Raji (cell line): ENCODE data around the gene CCT5.

ENCODE experiments used
- POLR2A ChIP-seq: IDR thresholded peaks from 2 replicates; pipeline ENCODE4 v1.6.1; 2011; ENCODE audit warnings: low read depth, low read length, control low read depth; ENCODE audit not compliant: insufficient read depth

Gene CCT5

GRCh38 chr5:10279925-10280720 lies 30.0 kb downstream of the CCT5 start:
- no peak for TF ChIP-seq POLR2A

DNA sequence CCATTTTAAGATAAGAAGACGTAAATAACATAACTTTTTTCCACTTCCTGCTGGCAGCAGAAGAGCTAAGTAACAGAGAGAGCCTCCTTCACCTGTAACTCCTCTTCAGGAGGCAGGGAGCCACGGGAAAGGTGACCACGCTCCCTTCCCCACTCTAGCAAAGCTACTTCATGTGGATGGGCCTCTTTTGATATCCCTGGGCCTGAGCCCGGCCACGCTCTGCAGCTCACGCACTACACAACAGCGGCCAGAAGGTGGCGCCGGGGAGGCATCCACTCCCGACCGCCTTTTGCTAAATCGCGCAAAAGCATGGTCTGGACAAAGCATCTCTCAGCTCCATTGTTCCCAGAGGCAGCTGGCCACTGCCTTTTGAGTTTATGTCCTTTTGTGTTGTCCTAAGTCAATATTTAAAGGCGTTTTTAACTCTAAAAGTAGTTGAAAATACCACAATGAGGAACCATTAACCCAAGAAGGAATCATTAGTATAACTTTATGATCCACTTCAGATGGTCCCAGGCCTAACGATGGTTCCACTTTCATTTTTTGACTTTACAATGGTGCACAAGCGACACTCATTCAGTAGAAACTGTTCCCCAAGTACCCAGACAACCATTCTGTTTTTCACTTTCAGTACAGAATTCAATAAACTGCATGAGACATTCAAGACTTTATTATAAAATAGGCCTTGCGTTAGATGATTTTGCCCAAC lies 34.0 kb downstream of the CCT5 start:
- TF ChIP-seq POLR2A: no peak

DNA sequence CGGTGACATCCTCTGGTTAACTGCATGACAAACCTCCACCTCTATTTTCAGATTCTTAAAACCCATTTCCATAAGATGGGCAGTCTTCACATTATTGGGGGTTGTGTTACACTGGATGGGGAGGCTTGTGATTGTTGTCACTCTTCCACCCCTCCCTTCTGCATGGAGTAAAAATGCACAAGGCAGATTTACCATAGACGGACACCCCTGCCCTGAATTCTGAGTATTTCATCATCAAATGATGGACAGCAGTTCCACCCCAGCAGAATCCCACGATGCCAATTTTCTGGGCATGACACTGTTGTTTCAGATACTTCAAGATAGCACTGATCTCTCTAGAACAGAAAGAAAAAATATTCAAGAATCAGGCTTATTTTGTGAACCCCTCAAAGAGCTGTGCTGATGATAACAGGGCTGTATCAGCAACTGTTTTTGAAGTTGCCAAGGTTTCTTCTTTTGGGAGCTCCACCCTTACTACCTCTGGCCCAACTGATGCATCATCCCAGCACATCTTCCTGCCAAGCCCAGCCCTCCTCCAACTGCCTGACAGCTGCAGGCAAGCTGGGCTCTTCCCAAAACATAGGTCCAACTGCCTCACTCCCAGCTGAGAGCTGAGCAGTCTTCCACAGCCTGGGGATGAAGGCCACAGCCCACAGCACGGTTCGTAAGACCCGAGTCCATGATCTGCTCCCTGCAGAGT lies 36.2 kb downstream of the CCT5 start:
- TF ChIP-seq POLR2A: no peak

- TF ChIP-seq POLR2A: no peak
These were observed 36.8 kb downstream of the CCT5 start for GRCh38 chr5:10286862-10287227.

GRCh38 chr5:10288592-10289219 lies 38.6 kb downstream of the CCT5 start:
- TF ChIP-seq POLR2A: no peak

DNA sequence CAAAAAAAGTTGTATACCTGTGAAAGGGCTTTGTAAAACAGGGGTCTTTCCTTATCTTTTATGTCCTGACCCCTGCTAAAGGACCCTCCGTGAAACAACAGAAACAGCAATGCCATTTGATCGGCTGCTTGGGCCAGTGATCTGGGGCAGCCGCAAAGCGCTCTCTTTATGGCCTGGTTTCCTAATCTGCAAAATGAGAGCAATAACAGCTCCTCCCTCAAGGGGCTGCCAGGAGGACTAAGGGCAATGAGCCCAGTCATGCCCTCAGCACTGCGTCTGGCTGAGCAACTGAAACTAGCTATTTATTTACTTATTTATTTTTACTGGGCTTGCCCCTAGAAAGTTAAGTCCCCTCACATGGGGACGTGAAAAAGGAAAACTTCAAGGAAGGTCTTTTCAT lies 39.3 kb downstream of the CCT5 start:
- TF ChIP-seq POLR2A: no peak

DNA sequence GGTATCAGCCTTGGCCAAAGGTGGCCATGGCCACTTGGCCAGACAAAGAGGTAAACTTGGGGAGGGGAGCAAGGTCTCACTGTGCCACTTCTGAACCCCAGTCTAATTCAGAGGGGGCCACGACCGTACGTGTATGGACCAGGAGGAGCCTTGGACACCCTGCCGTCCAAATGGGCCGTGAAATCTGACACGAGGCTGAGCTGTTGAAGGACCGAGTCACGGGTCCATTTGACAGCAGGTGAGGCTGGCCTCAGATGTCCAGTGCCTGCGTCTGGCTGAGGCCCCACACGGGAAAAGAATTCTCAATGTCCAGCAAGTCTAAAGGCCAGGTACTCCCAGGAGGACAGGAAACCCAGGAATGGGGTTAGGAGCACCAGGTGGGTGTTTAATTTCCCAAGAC lies 39.9 kb downstream of the CCT5 start:
- TF ChIP-seq POLR2A: no peak

- TF ChIP-seq POLR2A: no peak
These were observed 40.4 kb downstream of the CCT5 start for GRCh38 chr5:10290438-10290837.

DNA sequence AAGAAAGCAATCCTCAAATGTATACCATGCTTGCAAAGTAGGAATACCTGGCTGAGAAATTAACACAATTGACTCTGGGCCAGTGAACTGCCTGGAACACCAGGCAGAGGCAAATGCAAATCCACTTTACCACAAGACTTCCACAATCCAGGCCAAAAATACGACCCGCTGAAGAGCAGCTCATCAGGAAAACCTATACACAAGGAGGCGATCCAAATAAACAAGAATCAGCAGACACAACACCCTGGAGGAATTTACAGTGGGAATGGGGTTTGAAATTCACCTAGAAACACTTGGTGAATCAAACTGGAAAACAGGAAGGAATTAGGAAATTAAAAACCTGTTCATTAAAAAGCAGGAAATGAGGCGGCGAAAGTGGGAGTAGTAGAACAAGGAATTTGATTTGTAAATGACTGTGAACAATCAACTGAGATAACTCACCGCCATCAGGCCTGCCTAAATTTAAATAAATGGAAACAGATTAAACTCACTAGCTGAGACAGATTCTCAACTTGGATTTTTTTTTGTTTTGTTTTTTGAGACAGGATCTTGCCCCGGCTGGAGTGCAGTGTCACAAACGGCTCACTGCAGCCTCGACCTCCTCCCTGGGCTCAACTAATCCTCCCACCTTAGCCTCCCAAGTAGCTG lies 41.7 kb downstream of the CCT5 start:
- TF ChIP-seq POLR2A: no peak

GRCh38 chr5:10293907-10294662 lies 44.0 kb downstream of the CCT5 start:
- TF ChIP-seq POLR2A: no peak

GRCh38 chr5:10295619-10296326 lies 45.7 kb downstream of the CCT5 start:
- TF ChIP-seq POLR2A: no peak

DNA sequence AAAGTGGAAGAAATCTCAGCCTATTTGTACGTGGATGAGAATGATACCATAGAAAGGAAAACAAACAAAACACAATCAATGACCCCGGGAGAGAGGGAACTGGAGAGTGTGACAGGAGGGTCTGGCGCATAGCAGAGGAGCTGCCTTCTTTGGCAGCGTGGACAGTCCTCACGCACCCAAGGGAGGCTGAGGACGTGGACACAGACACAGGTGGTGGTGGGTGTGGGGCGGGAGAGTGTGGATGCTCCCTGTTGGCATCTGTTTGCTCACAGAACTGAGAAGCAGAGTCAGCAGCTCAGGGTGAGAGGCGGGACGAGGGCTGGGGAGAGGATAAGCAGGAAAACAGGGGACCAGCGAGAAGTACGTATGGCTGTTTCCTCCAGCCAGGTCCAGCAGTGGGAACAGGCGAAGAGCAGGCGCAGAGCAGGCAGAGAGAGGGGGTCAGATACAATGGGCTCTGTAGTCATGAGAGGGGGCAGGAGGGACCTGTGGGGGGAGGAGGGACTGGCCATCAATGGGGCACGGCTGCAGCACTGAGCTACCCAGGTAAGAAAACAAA lies 47.6 kb downstream of the CCT5 start:
- no peak for TF ChIP-seq POLR2A

DNA sequence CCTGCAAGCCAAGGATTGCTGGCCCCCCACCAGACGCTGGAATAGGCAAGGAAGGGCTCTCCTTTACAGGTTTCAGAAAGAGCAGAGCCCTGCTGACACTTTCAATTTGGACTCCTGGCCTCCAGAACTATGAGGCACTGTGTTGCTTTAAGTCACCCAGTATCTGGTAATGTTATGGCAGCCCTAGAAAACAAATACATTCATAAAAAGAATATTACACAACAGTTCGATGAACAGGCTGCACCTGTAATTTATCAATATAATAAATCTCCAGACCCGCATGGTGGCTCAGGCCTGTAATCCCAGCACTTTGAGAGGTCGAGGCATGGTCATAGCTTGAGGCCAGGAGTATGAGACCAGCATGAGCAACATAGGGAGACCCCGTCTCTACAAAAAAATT lies 50.2 kb downstream of the CCT5 start:
- TF ChIP-seq POLR2A: no peak

DNA sequence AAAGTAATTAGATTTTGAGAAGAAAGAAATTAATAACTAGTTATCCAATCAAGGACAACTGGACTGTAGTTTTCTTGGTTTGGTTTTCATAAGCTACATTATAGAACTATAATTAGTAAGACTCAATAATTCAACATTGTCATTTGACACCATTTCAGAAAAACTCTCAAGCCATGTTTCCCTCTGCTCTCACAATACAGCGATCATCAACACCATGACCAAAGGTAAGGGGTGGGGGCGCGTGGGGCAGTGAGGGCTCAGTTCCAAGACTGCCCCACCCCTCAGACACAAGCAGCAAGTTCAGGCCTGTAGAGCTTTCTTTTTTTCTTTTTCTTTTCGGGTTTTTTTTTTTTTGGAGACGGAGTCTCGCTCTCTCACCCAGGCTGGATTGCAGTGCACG lies 51.2 kb downstream of the CCT5 start:
- TF ChIP-seq POLR2A: no peak
